Retinal pigment epithelial cell (primary cell): Measurements from ENCODE around the gene AHSG.

Experiments
- DNase-seq: peaks from one replicate; pipeline ENCODE4 v3.0.0-alpha.2; 2010; ENCODE audit warnings: low read depth
- H3K4me3 ChIP-seq: 2 replicates; pipeline ENCODE4 v1.5.1; 2011; ENCODE audit warnings: mild to moderate bottlenecking, low read length, control low read depth, moderate library complexity
- CTCF ChIP-seq: conservative IDR thresholded peaks from 2 replicates; pipeline ENCODE4 v1.5.1; 2011; ENCODE audit warnings: low read depth, low read length, control low read depth, inconsistent platforms

Gene AHSG

GRCh38 chr3:186600896-186601295, 12.0 kb upstream of the AHSG start:
- no peak for TF ChIP-seq CTCF
- no peak for DNase-seq
- no peak overlapping the region for H3K4me3 ChIP-seq

- no peak for DNase-seq
- H3K4me3 ChIP-seq: no peak overlapping the region
- no peak for TF ChIP-seq CTCF
These were observed 9.7 kb upstream of the AHSG start for GRCh38 chr3:186603159-186603558.

- no peak for TF ChIP-seq CTCF
- no peak for DNase-seq
These were observed 7.8 kb upstream of the AHSG start for GRCh38 chr3:186605078-186605477.

GRCh38 chr3:186605561-186606545, 7.0 kb upstream of the AHSG start:
- no peak for DNase-seq
- H3K4me3 ChIP-seq: no peak overlapping the region
- no peak for TF ChIP-seq CTCF

More at GRCh38 chr3:186605078-186605477, 7.8 kb upstream of the AHSG start:
- no peak overlapping the region for H3K4me3 ChIP-seq

- no peak overlapping the region for H3K4me3 ChIP-seq
- DNase-seq: no peak
- TF ChIP-seq CTCF: no peak
These were observed 4.1 kb upstream of the AHSG start for GRCh38 chr3:186608624-186609215.

- TF ChIP-seq CTCF: peak; percentile 26
- DNase-seq: no peak
- H3K4me3 ChIP-seq: no peak overlapping the region
These were observed 3.5 kb upstream of the AHSG start for GRCh38 chr3:186609247-186609868.

GRCh38 chr3:186612065-186612464, 795 bp upstream of the AHSG start:
- TF ChIP-seq CTCF: no peak
- no peak overlapping the region for H3K4me3 ChIP-seq
- DNase-seq: no peak
